Cardiac muscle cell (in vitro differentiated cells and primary cell): ENCODE data around the gene PSAP. TPM values are rescaled to one million over a fixed set of nuclear protein-coding genes. Genes with fewer than 3 reads are reported as not detected.

ENCODE experiments used
- DNase-seq, 2 donors: peaks; one replicate each; pipeline versions ENCODE4 v3.0.0 to v3.0.0-alpha.2; 2010 to 2017; ENCODE audit warnings: low read depth in 1 of 2, low spot score in 1 of 2
- H3K27ac ChIP-seq: fragments of 200-600 bp; sonication (generic); 2 replicates; pipeline ENCODE4 v1.5.1; 2016
- H3K27me3 ChIP-seq: fragments of 200-600 bp; sonication (generic); 2 replicates; pipeline ENCODE4 v1.6.0; 2016; ENCODE audit warnings: control low read depth
- H3K36me3 ChIP-seq: fragments of 200-600 bp; sonication (generic); 2 replicates; pipeline ENCODE4 v1.5.1; 2016; ENCODE audit warnings: control low read depth
- H3K4me1 ChIP-seq: fragments of 200-600 bp; sonication (generic); 2 replicates; pipeline ENCODE4 v1.8.1; 2017; ENCODE audit warnings: low read depth, mild to moderate bottlenecking, mixed run types
- H3K4me3 ChIP-seq: fragments of 200-600 bp; sonication (generic); 2 replicates; pipeline ENCODE4 v1.5.1; 2016; ENCODE audit warnings: mild to moderate bottlenecking
- H3K9me3 ChIP-seq: fragments of 200-600 bp; sonication (generic); 2 replicates; pipeline ENCODE4 v1.5.1; 2017; ENCODE audit warnings: low read depth, mild to moderate bottlenecking, control low read depth
- polyA plus RNA-seq: library from polyadenylated mRNA; unstranded; fragments of >200 nt; fragmentation: Nextera tagmentation; extraction: Ambion mirVana; gene quantifications from 2 replicates; pipeline ENCODE4 v1.2.1, GENCODE V29; 2016
- total RNA-seq: library from RNA; depleted of rRNA; stranded (reverse); fragments of >200 nt; gene quantifications from 2 replicates; pipeline ENCODE4 v1.2.3, GENCODE V29; 2016
- TF ChIP-seq, protein P1 (sequence below): IDR thresholded peaks from 2 replicates; pipeline ENCODE4 v1.5.1; 2012; ENCODE audit warnings: low read depth, mild to moderate bottlenecking, low read length

PSAP gene
- total and polyA plus RNA-seq, 2 experiments from 2014 or later, result 624 to 844 TPM

DNA sequence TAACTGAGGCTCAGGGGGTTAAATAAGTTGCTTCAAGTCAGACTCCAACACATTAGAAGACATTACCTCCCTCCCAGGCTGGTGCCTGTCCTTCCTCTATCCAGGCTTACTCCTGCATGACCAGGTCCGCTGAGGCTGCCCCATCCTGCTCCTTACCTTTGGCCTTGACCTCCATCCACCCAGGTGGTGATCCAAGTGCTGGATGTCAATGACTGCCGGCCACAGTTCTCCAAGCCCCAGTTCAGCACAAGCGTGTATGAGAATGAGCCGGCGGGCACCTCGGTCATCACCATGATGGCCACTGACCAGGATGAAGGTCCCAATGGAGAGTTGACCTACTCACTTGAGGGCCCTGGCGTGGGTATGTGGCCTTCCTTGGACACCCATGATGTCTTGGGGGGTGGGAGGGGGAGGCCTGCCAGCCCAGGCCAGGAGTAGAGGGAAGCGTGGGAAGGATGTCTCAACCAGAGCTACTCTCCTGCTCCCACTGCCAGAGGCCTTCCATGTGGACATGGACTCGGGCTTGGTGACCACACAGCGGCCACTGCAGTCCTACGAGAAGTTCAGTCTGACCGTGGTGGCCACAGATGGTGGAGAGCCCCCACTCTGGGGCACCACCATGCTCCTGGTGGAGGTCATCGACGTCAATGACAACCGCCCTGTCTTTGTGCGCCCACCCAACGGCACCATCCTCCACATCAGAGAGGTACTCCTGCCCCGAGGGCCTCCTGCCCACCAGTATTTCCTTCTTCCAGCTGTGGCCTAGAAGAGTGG lies 48.1 kb downstream of the PSAP start:
- Histone ChIP-seq H3K27ac (no peak overlapping the region), H3K4me1 (no peaks in the 10 kb centered on the region), H3K27me3 (peaks cover 22% of the 10 kb centered on the region), H3K4me3 (no peak overlapping the region), H3K9me3 (no peaks in the 10 kb centered on the region), H3K36me3 (no peaks in the 10 kb centered on the region)
- DNase-seq, result no peak
- TF ChIP-seq, protein P1, sequence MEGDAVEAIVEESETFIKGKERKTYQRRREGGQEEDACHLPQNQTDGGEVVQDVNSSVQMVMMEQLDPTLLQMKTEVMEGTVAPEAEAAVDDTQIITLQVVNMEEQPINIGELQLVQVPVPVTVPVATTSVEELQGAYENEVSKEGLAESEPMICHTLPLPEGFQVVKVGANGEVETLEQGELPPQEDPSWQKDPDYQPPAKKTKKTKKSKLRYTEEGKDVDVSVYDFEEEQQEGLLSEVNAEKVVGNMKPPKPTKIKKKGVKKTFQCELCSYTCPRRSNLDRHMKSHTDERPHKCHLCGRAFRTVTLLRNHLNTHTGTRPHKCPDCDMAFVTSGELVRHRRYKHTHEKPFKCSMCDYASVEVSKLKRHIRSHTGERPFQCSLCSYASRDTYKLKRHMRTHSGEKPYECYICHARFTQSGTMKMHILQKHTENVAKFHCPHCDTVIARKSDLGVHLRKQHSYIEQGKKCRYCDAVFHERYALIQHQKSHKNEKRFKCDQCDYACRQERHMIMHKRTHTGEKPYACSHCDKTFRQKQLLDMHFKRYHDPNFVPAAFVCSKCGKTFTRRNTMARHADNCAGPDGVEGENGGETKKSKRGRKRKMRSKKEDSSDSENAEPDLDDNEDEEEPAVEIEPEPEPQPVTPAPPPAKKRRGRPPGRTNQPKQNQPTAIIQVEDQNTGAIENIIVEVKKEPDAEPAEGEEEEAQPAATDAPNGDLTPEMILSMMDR, result no peak

GRCh38 chr10:71802235-71802634 lies 48.8 kb downstream of the PSAP start:
- Histone ChIP-seq H3K4me3 (no peak overlapping the region), H3K4me1 (no peaks in the 10 kb centered on the region), H3K36me3 (no peaks in the 10 kb centered on the region), H3K27ac (no peak overlapping the region), H3K27me3 (peaks cover 22% of the 10 kb centered on the region), H3K9me3 (no peaks in the 10 kb centered on the region)
- TF ChIP-seq, protein P1, result no peak
- DNase-seq, result no peak

DNA sequence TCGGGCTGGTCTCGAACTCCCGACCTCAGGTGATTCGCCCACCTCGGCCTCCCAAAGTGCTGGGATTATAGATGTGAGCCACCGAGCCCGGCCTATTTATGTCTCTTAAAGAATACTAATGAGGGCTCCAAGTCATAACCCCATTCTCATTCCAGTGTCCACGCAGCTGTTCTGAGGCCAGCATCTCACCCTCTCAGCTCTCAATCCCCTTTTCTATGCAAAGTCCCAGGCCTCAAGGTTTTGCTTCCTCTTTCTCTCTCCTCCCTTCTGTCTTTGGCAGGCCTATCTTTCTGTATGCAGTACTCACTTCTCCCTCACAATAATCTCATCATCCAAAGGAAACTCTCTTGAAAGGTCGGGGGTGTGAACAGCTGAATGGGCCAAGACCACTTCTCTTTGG lies 49.7 kb downstream of the PSAP start:
- Histone ChIP-seq H3K36me3 (no peaks in the 10 kb centered on the region), H3K27ac (no peak overlapping the region), H3K4me1 (no peaks in the 10 kb centered on the region), H3K4me3 (no peak overlapping the region), H3K27me3 (peaks cover 18% of the 10 kb centered on the region), H3K9me3 (no peaks in the 10 kb centered on the region)
- DNase-seq, result no peak
- TF ChIP-seq, protein P1, result no peak

GRCh38 chr10:71799608-71800453 lies 51.2 kb downstream of the PSAP start:
- no peak overlapping the region for H3K27ac ChIP-seq
- peak in 1 of 2 donors; percentile 32 for DNase-seq
- H3K36me3 ChIP-seq, result no peaks in the 10 kb centered on the region
- H3K27me3 ChIP-seq, result peaks cover 4% of the 10 kb centered on the region
- TF ChIP-seq, protein P1, result no peak
- no peaks in the 10 kb centered on the region for H3K9me3 ChIP-seq
- no peak overlapping the region for H3K4me3 ChIP-seq
- H3K4me1 ChIP-seq, result no peaks in the 10 kb centered on the region

- TF ChIP-seq, protein P1, result no peak
- no peak for DNase-seq
Measured at GRCh38 chr10:71799112-71799511, 51.9 kb downstream of the PSAP start.

More at GRCh38 chr10:71799112-71799511, 51.9 kb downstream of the PSAP start:
- H3K36me3 ChIP-seq, result no peaks in the 10 kb centered on the region
- H3K27ac ChIP-seq, result no peak overlapping the region
- H3K27me3 ChIP-seq, result no peaks in the 10 kb centered on the region
- no peaks in the 10 kb centered on the region for H3K4me1 ChIP-seq
- no peaks in the 10 kb centered on the region for H3K9me3 ChIP-seq
- H3K4me3 ChIP-seq, result no peak overlapping the region
